DND-41 (cell line): ENCODE results near the gene CES4A.

ENCODE experiments used
- CTCF ChIP-seq: IDR thresholded peaks from 2 replicates; pipeline ENCODE4 v1.5.1; 2012; ENCODE audit warnings: borderline replicate concordance, low read length, moderate library complexity, mild to moderate bottlenecking; ENCODE audit not compliant: poor library complexity, severe bottlenecking; ENCODE audit errors: extremely low read depth
- EZH2 ChIP-seq: IDR thresholded peaks from 3 replicates; pipeline ENCODE4 v1.6.1; 2012; ENCODE audit warnings: borderline replicate concordance, low read depth, mild to moderate bottlenecking, moderate library complexity, low read length, inconsistent platforms; ENCODE audit not compliant: severe bottlenecking

- TF ChIP-seq CTCF (no peak), EZH2 (no peak)
These were observed 36.2 kb downstream of the CES4A start for GRCh38 chr16:67024384-67025209.
